H1 (cell line): ENCODE measurements around the gene SLC22A8. TPM values are rescaled to one million over a fixed set of nuclear protein-coding genes. Genes with fewer than 3 reads are reported as not detected.
A peak's percentile ranks its signal among the peaks of the same experiment; 100 is the strongest.

Experiments used
- CTCF ChIA-PET: fragments of 300-600 bp; sonication (Branson Sonifier 250); formaldehyde crosslinking; loops from one replicate; lab custom pipeline; 2021; ENCODE audit not compliant: partially characterized antibody; lab: Charles Lee
- POLR2A ChIA-PET: fragments of 300-600 bp; sonication (Branson Sonifier 250); formaldehyde crosslinking; loops from one replicate; lab custom pipeline; 2021; ENCODE audit warnings: inconsistent platforms; ENCODE audit not compliant: partially characterized antibody; lab: Charles Lee
- DNase-seq, 2 experiments: peaks; one replicate each; pipeline versions ENCODE4 v3.0.0 to v3.0.0-alpha.2; 2010 to 2022; ENCODE audit warnings: low spot score in 2 of 2, low read depth in 1 of 2, mixed read lengths in 1 of 2
- FAIRE-seq: peaks from 2 replicates; lab custom pipeline; 2011; peaks lifted over from hg19 to GRCh38; lab: Jason Lieb, UNC
- H2AFZ ChIP-seq: 2 replicates; pipeline ENCODE4 v1.8.1; 2012; ENCODE audit warnings: low read length, inconsistent platforms
- H2AK5ac ChIP-seq: 2 replicates; pipeline ENCODE4 v1.6.1; 2013; ENCODE audit warnings: low read depth, low read length
- H2BK120ac ChIP-seq: replicated peaks from 2 replicates; pipeline ENCODE3; 2013; ENCODE audit warnings: low read depth, low read length, inconsistent platforms
- H2BK12ac ChIP-seq: 2 replicates; pipeline ENCODE4 v1.6.1; 2013; ENCODE audit warnings: low read depth, low read length
- H2BK15ac ChIP-seq: 2 replicates; pipeline ENCODE4 v1.6.1; 2013; ENCODE audit warnings: low read length
- H2BK20ac ChIP-seq: 2 replicates; pipeline ENCODE4 v1.6.1; 2013; ENCODE audit warnings: low read length
- H2BK5ac ChIP-seq: 2 replicates; pipeline ENCODE4 v1.6.1; 2013; ENCODE audit warnings: low read depth, low read length
- H3K14ac ChIP-seq: 2 replicates; pipeline ENCODE4 v1.6.1; 2013; ENCODE audit warnings: inconsistent platforms; ENCODE audit not compliant: insufficient read length
- H3K18ac ChIP-seq: 2 replicates; pipeline ENCODE4 v1.6.1; 2013; ENCODE audit warnings: low read length; ENCODE audit errors: extremely low read depth
- H3K23ac ChIP-seq: 2 replicates; pipeline ENCODE4 v1.6.1; 2013; ENCODE audit warnings: inconsistent platforms; ENCODE audit not compliant: insufficient read length
- H3K23me2 ChIP-seq: 2 replicates; pipeline ENCODE4 v1.6.1; 2013; ENCODE audit warnings: low read depth, low read length
- H3K27ac ChIP-seq: 2 replicates; pipeline ENCODE4 v1.6.1; 2011; ENCODE audit warnings: low read depth, low read length, inconsistent platforms
- H3K27me3 ChIP-seq, 4 experiments: replicated peaks in 1 of 4; 1 replicate in 1 of 4; 2 replicates in 3 of 4; pipeline versions ENCODE4 v1.6.1 to v1.8.1; 2011 to 2013; ENCODE audit warnings: low read length in 3 of 4, mild to moderate bottlenecking in 3 of 4, inconsistent platforms in 2 of 4, mixed read lengths in 2 of 4, moderate library complexity in 1 of 4; ENCODE audit not compliant: control insufficient read depth in 3 of 4, insufficient read depth in 3 of 4; ENCODE audit errors: extremely low read depth in 1 of 4
- H3K36me3 ChIP-seq, 4 experiments: 2 replicates each; pipeline versions ENCODE4 v1.6.1 to v1.8.1; 2011 to 2013; ENCODE audit warnings: mild to moderate bottlenecking in 4 of 4, low read length in 3 of 4, moderate library complexity in 2 of 4, control low read depth in 1 of 4, inconsistent platforms in 1 of 4; ENCODE audit not compliant: insufficient read depth in 4 of 4, control insufficient read depth in 2 of 4
- H3K4ac ChIP-seq: replicated peaks from 2 replicates; pipeline ENCODE3; 2013; ENCODE audit warnings: low read length, low read depth, mixed read lengths, inconsistent platforms; ENCODE audit not compliant: insufficient read length
- H3K4me1 ChIP-seq, 4 experiments: replicated peaks in 1 of 4; 1 replicate in 1 of 4; 2 replicates in 3 of 4; pipeline versions ENCODE4 v1.6.1 to v1.8.1; 2011 to 2013; ENCODE audit warnings: low read length in 3 of 4, inconsistent platforms in 2 of 4, mixed read lengths in 1 of 4; ENCODE audit not compliant: insufficient read depth in 4 of 4, control insufficient read depth in 3 of 4
- H3K4me2 ChIP-seq, 2 experiments: 2 replicates each; pipeline versions ENCODE4 v1.6.1 to v1.8.1; 2011 to 2013; ENCODE audit warnings: low read depth in 2 of 2, low read length in 2 of 2, control low read depth in 1 of 2, inconsistent platforms in 1 of 2, mild to moderate bottlenecking in 1 of 2; ENCODE audit not compliant: insufficient read depth in 1 of 2
- H3K4me3 ChIP-seq, 4 experiments: fragments of 200-600, 300-600 bp in 1 of 4; sonication (generic), shearing (Covaris generic), sonication (Bioruptor Twin) in 1 of 4; 2 replicates each; pipeline versions ENCODE4 v1.5.1 to v1.8.1; 2011 to 2016; ENCODE audit warnings: low read length in 4 of 4, low read depth in 3 of 4, control low read depth in 2 of 4, inconsistent platforms in 2 of 4, mild to moderate bottlenecking in 2 of 4, mixed read lengths in 1 of 4, moderate library complexity in 1 of 4; ENCODE audit not compliant: insufficient read depth in 2 of 4; ENCODE audit errors: extremely low read depth in 1 of 4
- H3K56ac ChIP-seq: replicated peaks from 2 replicates; pipeline ENCODE3; 2013; ENCODE audit warnings: low read depth, mild to moderate bottlenecking, mixed read lengths, low read length, inconsistent platforms; ENCODE audit not compliant: insufficient read length
- H3K79me1 ChIP-seq: 2 replicates; pipeline ENCODE4 v1.6.1; 2013; ENCODE audit warnings: low read depth, low read length, control low read depth
- H3K79me2 ChIP-seq, 2 experiments: 2 replicates each; pipeline versions ENCODE4 v1.6.1 to v1.8.1; 2012 to 2013; ENCODE audit warnings: low read length in 2 of 2, mild to moderate bottlenecking in 2 of 2, inconsistent platforms in 1 of 2; ENCODE audit not compliant: insufficient read depth in 2 of 2, control insufficient read depth in 1 of 2
- H3K9ac ChIP-seq, 4 experiments: replicated peaks in 1 of 4; 1 replicate in 1 of 4; 2 replicates in 3 of 4; pipeline versions ENCODE4 v1.6.1 to v1.8.1; 2011 to 2013; ENCODE audit warnings: low read depth in 3 of 4, low read length in 3 of 4, control low read depth in 2 of 4, mild to moderate bottlenecking in 2 of 4, moderate library complexity in 2 of 4, inconsistent platforms in 1 of 4; ENCODE audit errors: extremely low read depth in 1 of 4
- H3K9me3 ChIP-seq, 2 experiments: 2 replicates each; pipeline versions ENCODE4 v1.6.1 to v1.8.1; 2012 to 2013; ENCODE audit warnings: mild to moderate bottlenecking in 2 of 2, moderate library complexity in 2 of 2, control low read depth in 1 of 2, inconsistent platforms in 1 of 2, low read depth in 1 of 2, low read length in 1 of 2, mixed read lengths in 1 of 2; ENCODE audit not compliant: insufficient read depth in 2 of 2
- H4K20me1 ChIP-seq, 2 experiments: replicated peaks in 1 of 2; 2 replicates each; pipeline versions ENCODE3 to v1.8.1; 2011 to 2013; ENCODE audit warnings: inconsistent platforms in 2 of 2, low read length in 2 of 2, mild to moderate bottlenecking in 1 of 2; ENCODE audit not compliant: insufficient read depth in 2 of 2, control insufficient read depth in 1 of 2
- H4K5ac ChIP-seq: 2 replicates; pipeline ENCODE4 v1.6.1; 2013; ENCODE audit warnings: low read length, low read depth, mixed read lengths, inconsistent platforms; ENCODE audit not compliant: insufficient read length
- H4K8ac ChIP-seq: 2 replicates; pipeline ENCODE4 v1.8.0; 2013; ENCODE audit warnings: mild to moderate bottlenecking, moderate library complexity, low read length, inconsistent platforms; ENCODE audit not compliant: insufficient read depth; ENCODE audit errors: extremely low read depth
- H4K91ac ChIP-seq: replicated peaks from 2 replicates; pipeline ENCODE3; 2013; ENCODE audit warnings: low read length, mixed read lengths, inconsistent platforms; ENCODE audit not compliant: insufficient read length
- BACH1 ChIP-seq: IDR thresholded peaks from 2 replicates; pipeline ENCODE4 v1.6.1; 2012; ENCODE audit warnings: low read length, improper control_type of control experiment
- BRCA1 ChIP-seq: IDR thresholded peaks from 2 replicates; pipeline ENCODE4 v1.6.1; 2012; ENCODE audit warnings: low read depth, low read length, improper control_type of control experiment
- CEBPB ChIP-seq: IDR thresholded peaks from 2 replicates; pipeline ENCODE4 v1.6.1; 2012; ENCODE audit warnings: low read depth, low read length
- CREB1 ChIP-seq: IDR thresholded peaks from 2 replicates; pipeline ENCODE4 v1.6.1; 2012; ENCODE audit warnings: inconsistent platforms
- GTF2F1 ChIP-seq: IDR thresholded peaks from 2 replicates; pipeline ENCODE4 v1.6.1; 2012; ENCODE audit warnings: low read depth, low read length, improper control_type of control experiment, borderline replicate concordance
- KDM5A ChIP-seq: fragments of 200-600 bp; IDR thresholded peaks from 2 replicates; pipeline ENCODE4 v1.7.1; 2012; ENCODE audit warnings: mild to moderate bottlenecking, low read length, inconsistent platforms, mixed read lengths
- SP1 ChIP-seq: IDR thresholded peaks from 2 replicates; pipeline ENCODE4 v1.6.1; 2011; ENCODE audit warnings: low read depth, low read length
- SP2 ChIP-seq: IDR thresholded peaks from 2 replicates; pipeline ENCODE4 v1.6.1; 2012; ENCODE audit warnings: mild to moderate bottlenecking, low read length, inconsistent platforms
- TAF1 ChIP-seq: IDR thresholded peaks from 2 replicates; pipeline ENCODE4 v1.6.1; 2011; ENCODE audit warnings: mild to moderate bottlenecking, low read depth, low read length
- TCF12 ChIP-seq: IDR thresholded peaks from 2 replicates; pipeline ENCODE4 v1.6.1; 2011; ENCODE audit warnings: low read depth, mild to moderate bottlenecking, low read length
- WGBS, 2 experiments: shearing (Covaris generic) in 1 of 2; methylation state at CpG; one replicate each; pipeline versions ENCODE4 v1.1.6 to v1.1.7; 2013 to 2015; ENCODE audit warnings: low lambda C conversion rate in 2 of 2, mixed read lengths in 2 of 2, inconsistent platforms in 1 of 2, low coverage in 1 of 2, missing lambda C conversion rate in 1 of 2; ENCODE audit not compliant: insufficient replicate concordance in 2 of 2, insufficient coverage in 1 of 2, insufficient read length in 1 of 2; ENCODE audit errors: extremely low coverage in 1 of 2, missing lambda C conversion rate in 1 of 2; 5-methylcytosine and 5-hydroxymethylcytosine counted together
- polyA plus RNA-seq, 7 experiments: library from polyadenylated mRNA; depleted of rRNA in 3 of 7; stranded (reverse) in 5 of 7; unstranded in 2 of 7; fragments of >200 nt in 5 of 7; fragments of 200-250 nt in 2 of 7; gene quantifications; 1 replicate in 5 of 7; 2 replicates in 1 of 7; 4 replicates in 1 of 7; pipeline versions ENCODE4 v1.2.1 to v1.2.3, GENCODE V29; 2011 to 2013; ENCODE audit warnings: missing spikeins in 2 of 7, mixed read lengths in 2 of 7
- total RNA-seq: library from RNA; stranded (reverse); fragmentation: NEBNext Ultra II Directional; extraction: Animal tissue kit (Norgen Biotek cat#: 25700); gene quantifications from 2 replicates; pipeline ENCODE4 v1.2.1, GENCODE V29; 2021
- TF ChIP-seq, protein P1 (sequence below): IDR thresholded peaks from 2 replicates; pipeline ENCODE4 v1.6.1; 2012; ENCODE audit warnings: inconsistent platforms
- TF ChIP-seq, protein P2 (sequence below): IDR thresholded peaks from 2 replicates; pipeline ENCODE4 v1.6.1; 2012; ENCODE audit warnings: inconsistent platforms

The SLC22A8 gene
- total and polyA plus RNA-seq, 2 of the 8 experiments (the other 6 are each of a cell fraction or from before 2014, with no cell fraction given): not detected

DNA sequence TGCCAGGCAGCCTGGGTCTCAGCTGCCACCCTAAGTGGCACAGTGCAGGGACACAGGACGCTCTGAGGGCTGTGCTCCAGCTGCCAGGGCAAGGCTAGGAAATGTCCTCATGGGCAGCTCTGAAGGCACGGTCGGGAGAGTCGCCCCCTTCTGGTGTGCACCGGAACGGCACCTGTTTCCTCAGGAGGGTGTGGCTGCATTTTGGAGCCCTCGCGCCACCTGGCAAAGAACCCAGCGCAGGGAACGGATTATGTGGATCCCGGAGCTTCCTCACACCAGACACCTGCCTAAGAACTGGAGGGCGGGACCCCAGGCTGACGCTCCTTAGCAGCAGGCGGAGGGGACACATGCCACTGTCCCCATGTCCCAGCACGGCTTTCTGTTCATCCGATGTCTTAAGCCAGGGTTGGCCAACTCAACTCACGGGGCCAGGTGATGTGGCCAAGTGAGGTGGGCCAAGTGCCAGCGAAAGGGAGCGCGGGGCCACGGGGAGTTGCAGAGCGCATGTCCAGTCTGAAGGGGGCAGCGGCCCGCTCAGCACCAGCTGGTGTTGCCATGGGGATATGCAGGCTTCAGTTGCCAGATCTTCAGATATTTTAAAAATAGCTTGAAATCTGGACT is 5.1 kb upstream of the SLC22A8 start:
- H2BK120ac ChIP-seq: no peak overlapping the region
- CTCF ChIA-PET: interaction anchor here (0.6 to 8.6 kb wide), 44 partner anchors 10 to 948 kb away, joined by 3 to 435 read pairs (median 4); partner anchors contain the start of genes CHRM1 and SLC22A6
- no peaks in the 10 kb centered on the region for H3K9me3 ChIP-seq
- no peak overlapping the region for H3K18ac ChIP-seq
- H4K20me1 ChIP-seq: no peaks in the 10 kb centered on the region
- peak overlapping the region in 1 of 4 experiments; percentile 32; a peak in 1 of 8 replicates for H3K4me3 ChIP-seq
- no peak overlapping the region for H3K56ac ChIP-seq
- H3K14ac ChIP-seq: no peak overlapping the region
- no peaks in the 10 kb centered on the region for H3K79me2 ChIP-seq
- H3K4me1 ChIP-seq: peaks cover 0 to 12% (median 7%) of the 10 kb centered on the region in 4 experiments; a peak in 6 of 7 replicates
- H3K4ac ChIP-seq: no peak overlapping the region
- no peak overlapping the region for H2AK5ac ChIP-seq
- H2BK20ac ChIP-seq: no peak overlapping the region
- H3K23ac ChIP-seq: no peak overlapping the region
- POLR2A ChIA-PET: interaction anchor here (0.6 to 2.2 kb wide), 14 partner anchors 33 to 515 kb away, joined by 3 to 8 read pairs (median 4); partner anchors contain the start of gene WDR74
- no peak overlapping the region for H2AFZ ChIP-seq
- H2BK15ac ChIP-seq: peak overlapping the region; percentile 81; the same call in 1 of the 2 replicates
- H3K23me2 ChIP-seq: no peaks in the 10 kb centered on the region; the same call in 1 of the 2 replicates
- H2BK5ac ChIP-seq: no peak overlapping the region
- FAIRE-seq (peak; percentile 79), DNase-seq (peak; percentile 36 to 97)
- no peak overlapping the region for H3K27ac ChIP-seq
- peak overlapping the region; percentile 43; the same call in 1 of the 2 replicates for H4K8ac ChIP-seq
- H4K91ac ChIP-seq: no peak overlapping the region
- peaks cover 0 to 4% (median 2%) of the 10 kb centered on the region in 4 experiments; a peak in 3 of 7 replicates for H3K27me3 ChIP-seq
- no peak overlapping the region for H2BK12ac ChIP-seq
- H3K9ac ChIP-seq: no peak overlapping the region
- H4K5ac ChIP-seq: no peak overlapping the region
- H3K36me3 ChIP-seq: no peaks in the 10 kb centered on the region
- 47% methylated on average over 24 of the region's 24 CpGs; no CpG with 5 or more reads in 1 of the 2 experiments for WGBS, 2 experiments
- H3K79me1 ChIP-seq: no peaks in the 10 kb centered on the region
- H3K4me2 ChIP-seq: peak overlapping the region; percentile 2 to 53; a peak in 3 of 4 replicates
- TF ChIP-seq BACH1 (no peak), CEBPB (no peak), TCF12 (0 out of 2 replicates have a peak, but pooled peaks have one; percentile 47), GTF2F1 (no peak), CREB1 (no peak), SP1 (0 out of 2 replicates have a peak, but pooled peaks have one; percentile 48), KDM5A (no peak), SP2 (no peak), BRCA1 (no peak), TAF1 (no peak)
- TF ChIP-seq, protein P1, sequence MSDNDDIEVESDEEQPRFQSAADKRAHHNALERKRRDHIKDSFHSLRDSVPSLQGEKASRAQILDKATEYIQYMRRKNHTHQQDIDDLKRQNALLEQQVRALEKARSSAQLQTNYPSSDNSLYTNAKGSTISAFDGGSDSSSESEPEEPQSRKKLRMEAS: peak; percentile 70; the same call in 1 of the 2 replicates
- TF ChIP-seq, protein P2, sequence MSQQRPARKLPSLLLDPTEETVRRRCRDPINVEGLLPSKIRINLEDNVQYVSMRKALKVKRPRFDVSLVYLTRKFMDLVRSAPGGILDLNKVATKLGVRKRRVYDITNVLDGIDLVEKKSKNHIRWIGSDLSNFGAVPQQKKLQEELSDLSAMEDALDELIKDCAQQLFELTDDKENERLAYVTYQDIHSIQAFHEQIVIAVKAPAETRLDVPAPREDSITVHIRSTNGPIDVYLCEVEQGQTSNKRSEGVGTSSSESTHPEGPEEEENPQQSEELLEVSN: peak; percentile 68; the same call in 1 of the 2 replicates
